Measurements from ENCODE around the gene PEX14. TPM values are rescaled to one million over a fixed set of nuclear protein-coding genes. Genes with fewer than 3 reads are reported as not detected.
A peak's percentile ranks its signal among the peaks of the same experiment; 100 is the strongest.

The PEX14 gene
- polyA plus RNA-seq, 3 donors, result 2.2 to 8.8 (median 2.7) TPM

DNA sequence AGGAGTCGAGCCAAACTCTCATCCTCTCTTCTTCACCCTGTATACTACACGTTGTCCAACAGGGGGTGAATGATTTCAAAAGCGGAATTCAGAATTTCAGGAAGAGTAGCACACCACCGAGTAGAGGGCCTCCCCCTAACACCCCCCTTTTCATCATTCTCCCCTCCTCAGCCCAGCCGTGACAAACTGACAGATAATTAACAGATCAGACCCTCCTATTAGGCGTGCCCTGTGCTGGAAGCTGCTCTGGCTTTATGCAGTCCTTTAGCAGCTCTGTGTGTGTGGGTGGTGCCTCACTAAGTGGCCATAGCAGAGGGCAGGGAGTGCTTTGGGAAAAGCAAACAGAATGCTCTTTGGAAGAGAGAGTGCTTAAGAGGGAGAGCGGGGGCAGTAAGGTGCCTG lies 44.3 kb downstream of the PEX14 start:
- Mint-ChIP-seq H3K36me3 (peaks cover 17 to 42% of the 10 kb centered on the region in 2 donors), H3K4me1 (peaks cover 16% of the 10 kb centered on the region), H3K4me3 (no peak overlapping the region), H3K27me3 (ENCODE audit: low read depth in 3 of 3) (peaks cover 0 to 2% (median 0%) of the 10 kb centered on the region in 3 donors), H3K27ac (peak overlapping the region in 1 of 7 donors; percentile 61), H3K9me3 (no peaks in the 10 kb centered on the region)
- Histone ChIP-seq H3K9ac (ENCODE audit: insufficient read depth, low read length, poor library complexity, severe bottlenecking) (no peak overlapping the region), H3K9me3 (replicated peaks in 1 of 2; ENCODE audit: control insufficient read depth in 1 of 2, insufficient read depth in 1 of 2, low read length in 2 of 2) (no peaks in the 10 kb centered on the region), H2AFZ (ENCODE audit: insufficient read depth, low read depth, low read length, poor library complexity, severe bottlenecking) (no peak overlapping the region), H3K27ac (ENCODE audit: low read depth in 1 of 2, low read length in 2 of 2) (no peak overlapping the region), H3K79me2 (ENCODE audit: insufficient read depth, low read length) (peaks cover 42% of the 10 kb centered on the region), H3K4me1 (ENCODE audit: control insufficient read depth in 1 of 2, insufficient read depth in 2 of 2, low read length in 2 of 2) (peaks cover 5 to 8% of the 10 kb centered on the region in 2 donors), H3K36me3 (replicated peaks in 1 of 2; ENCODE audit: control insufficient read depth in 1 of 2, insufficient read depth in 2 of 2, low read length in 2 of 2) (peaks cover 0 to 19% of the 10 kb centered on the region in 2 donors), H4K20me1 (ENCODE audit: insufficient read depth, low read length) (peaks cover 62% of the 10 kb centered on the region), H3K4me3 (replicated peaks in 1 of 3; ENCODE audit: low read depth in 2 of 3, low read length in 3 of 3) (no peak overlapping the region), H3K4me2 (replicated peaks; ENCODE audit: extremely low read depth, low read length, poor library complexity, severe bottlenecking) (no peak overlapping the region), H3K27me3 (ENCODE audit: control insufficient read depth in 2 of 2, insufficient read depth in 2 of 2, low read length in 2 of 2) (no peaks in the 10 kb centered on the region)
- 100% methylated on average over 2 of the region's 7 CpGs for WGBS (ENCODE audit: insufficient coverage)
- no peak for DNase-seq
- TF ChIP-seq, protein P1, sequence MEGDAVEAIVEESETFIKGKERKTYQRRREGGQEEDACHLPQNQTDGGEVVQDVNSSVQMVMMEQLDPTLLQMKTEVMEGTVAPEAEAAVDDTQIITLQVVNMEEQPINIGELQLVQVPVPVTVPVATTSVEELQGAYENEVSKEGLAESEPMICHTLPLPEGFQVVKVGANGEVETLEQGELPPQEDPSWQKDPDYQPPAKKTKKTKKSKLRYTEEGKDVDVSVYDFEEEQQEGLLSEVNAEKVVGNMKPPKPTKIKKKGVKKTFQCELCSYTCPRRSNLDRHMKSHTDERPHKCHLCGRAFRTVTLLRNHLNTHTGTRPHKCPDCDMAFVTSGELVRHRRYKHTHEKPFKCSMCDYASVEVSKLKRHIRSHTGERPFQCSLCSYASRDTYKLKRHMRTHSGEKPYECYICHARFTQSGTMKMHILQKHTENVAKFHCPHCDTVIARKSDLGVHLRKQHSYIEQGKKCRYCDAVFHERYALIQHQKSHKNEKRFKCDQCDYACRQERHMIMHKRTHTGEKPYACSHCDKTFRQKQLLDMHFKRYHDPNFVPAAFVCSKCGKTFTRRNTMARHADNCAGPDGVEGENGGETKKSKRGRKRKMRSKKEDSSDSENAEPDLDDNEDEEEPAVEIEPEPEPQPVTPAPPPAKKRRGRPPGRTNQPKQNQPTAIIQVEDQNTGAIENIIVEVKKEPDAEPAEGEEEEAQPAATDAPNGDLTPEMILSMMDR (IDR thresholded peaks at IDR 0.05), result no peak
- intact Hi-C loops (cut with micrococcal nuclease), result no loop called here

DNA sequence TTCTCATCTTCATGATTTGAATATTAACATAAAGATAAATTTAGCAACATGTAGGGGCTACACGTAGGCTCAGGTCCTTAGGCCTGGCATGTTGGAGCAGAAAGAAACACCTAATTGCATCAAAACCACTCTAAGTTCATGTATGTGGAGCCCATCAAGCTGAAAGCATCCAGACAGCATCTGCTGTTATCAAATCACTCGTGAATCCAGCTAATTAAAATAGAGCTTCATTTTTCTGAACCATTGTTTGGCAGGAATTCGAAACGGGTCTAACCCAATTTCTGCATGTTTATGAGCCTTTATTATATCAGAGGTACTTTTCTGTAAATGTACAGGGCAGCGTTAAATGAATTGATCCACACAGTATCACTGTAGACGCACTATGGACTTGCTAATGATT lies 45.7 kb downstream of the PEX14 start:
- Histone ChIP-seq H3K4me3 (replicated peaks in 1 of 3; ENCODE audit: low read depth in 2 of 3, low read length in 3 of 3) (no peak overlapping the region), H3K36me3 (replicated peaks in 1 of 2; ENCODE audit: control insufficient read depth in 1 of 2, insufficient read depth in 2 of 2, low read length in 2 of 2) (peaks cover 0 to 19% of the 10 kb centered on the region in 2 donors), H4K20me1 (ENCODE audit: insufficient read depth, low read length) (peaks cover 47% of the 10 kb centered on the region), H3K9ac (ENCODE audit: insufficient read depth, low read length, poor library complexity, severe bottlenecking) (no peak overlapping the region), H3K4me1 (ENCODE audit: control insufficient read depth in 1 of 2, insufficient read depth in 2 of 2, low read length in 2 of 2) (peaks cover 3 to 4% of the 10 kb centered on the region in 2 donors), H2AFZ (ENCODE audit: insufficient read depth, low read depth, low read length, poor library complexity, severe bottlenecking) (no peak overlapping the region), H3K4me2 (replicated peaks; ENCODE audit: extremely low read depth, low read length, poor library complexity, severe bottlenecking) (no peak overlapping the region), H3K9me3 (replicated peaks in 1 of 2; ENCODE audit: control insufficient read depth in 1 of 2, insufficient read depth in 1 of 2, low read length in 2 of 2) (no peaks in the 10 kb centered on the region), H3K27me3 (ENCODE audit: control insufficient read depth in 2 of 2, insufficient read depth in 2 of 2, low read length in 2 of 2) (no peaks in the 10 kb centered on the region), H3K27ac (ENCODE audit: low read depth in 1 of 2, low read length in 2 of 2) (no peak overlapping the region), H3K79me2 (ENCODE audit: insufficient read depth, low read length) (peaks cover 36% of the 10 kb centered on the region)
- Mint-ChIP-seq H3K36me3 (peaks cover 20 to 47% of the 10 kb centered on the region in 2 donors), H3K9me3 (no peaks in the 10 kb centered on the region), H3K4me1 (peaks cover 13% of the 10 kb centered on the region), H3K4me3 (no peak overlapping the region), H3K27me3 (ENCODE audit: low read depth in 3 of 3) (peaks cover 0 to 2% (median 0%) of the 10 kb centered on the region in 3 donors), H3K27ac (no peak overlapping the region)
- DNase-seq, result no peak
- intact Hi-C loops (cut with micrococcal nuclease), result no loop called here
- WGBS (ENCODE audit: insufficient coverage), result 100% methylated on average over 1 of the region's 6 CpGs
- TF ChIP-seq, protein P1 (IDR thresholded peaks at IDR 0.05), result no peak

Data from CD14-positive monocyte (primary cell).